IgD-negative memory B cell (primary cell): ENCODE measurements around the gene TRMT44. TPM values are rescaled to one million over a fixed set of nuclear protein-coding genes. Genes with fewer than 3 reads are reported as not detected.
"Not testable (repeated sequence)": the region's sequence is repeated elsewhere in the genome, so short reads cannot be mapped to it uniquely, and the experiment has no call there.

Source experiments
- H3K27ac Mint-ChIP-seq, 3 donors: one replicate each; pipeline ENCODE4 v1.8.0; 2020 to 2022; ENCODE audit warnings: mild to moderate bottlenecking in 3 of 3, mixed read lengths in 3 of 3, moderate library complexity in 1 of 3
- H3K27me3 Mint-ChIP-seq: one replicate; pipeline ENCODE4 v1.8.0; 2021; ENCODE audit warnings: mixed read lengths
- H3K36me3 Mint-ChIP-seq: one replicate; pipeline ENCODE4 v1.8.0; 2020; ENCODE audit warnings: mild to moderate bottlenecking, mixed read lengths
- H3K4me1 Mint-ChIP-seq, 3 donors: one replicate each; pipeline ENCODE4 v1.8.0; 2020 to 2022; ENCODE audit warnings: mixed read lengths in 3 of 3, mild to moderate bottlenecking in 1 of 3
- H3K4me3 Mint-ChIP-seq, 4 donors: one replicate each; pipeline ENCODE4 v1.8.0; 2020 to 2022; ENCODE audit warnings: mild to moderate bottlenecking in 4 of 4, mixed read lengths in 4 of 4, moderate library complexity in 3 of 4
- H3K9me3 Mint-ChIP-seq, 3 donors: one replicate each; pipeline ENCODE4 v1.8.0; 2020 to 2021; ENCODE audit warnings: mixed read lengths in 3 of 3, mild to moderate bottlenecking in 1 of 3
- polyA plus RNA-seq: library from polyadenylated mRNA; unstranded; fragments of 300-500 nt; fragmentation: Illumina TruSeq; gene quantifications from one replicate; pipeline ENCODE4 v1.2.3, GENCODE V29; 2021

TRMT44 gene
- polyA plus RNA-seq, 1 donor from 2014 or later = 18.0 TPM

GRCh38 chr4:8412288-8412687 is 28.3 kb upstream of the TRMT44 start:
- Mint-ChIP-seq H3K27ac (no peak overlapping the region), H3K4me3 (no peak overlapping the region), H3K36me3 (peaks cover 13% of the 10 kb centered on the region), H3K4me1 (peaks cover 0 to 5% (median 4%) of the 10 kb centered on the region in 3 donors), H3K27me3 (no peaks in the 10 kb centered on the region), H3K9me3 (no peaks in the 10 kb centered on the region)

DNA sequence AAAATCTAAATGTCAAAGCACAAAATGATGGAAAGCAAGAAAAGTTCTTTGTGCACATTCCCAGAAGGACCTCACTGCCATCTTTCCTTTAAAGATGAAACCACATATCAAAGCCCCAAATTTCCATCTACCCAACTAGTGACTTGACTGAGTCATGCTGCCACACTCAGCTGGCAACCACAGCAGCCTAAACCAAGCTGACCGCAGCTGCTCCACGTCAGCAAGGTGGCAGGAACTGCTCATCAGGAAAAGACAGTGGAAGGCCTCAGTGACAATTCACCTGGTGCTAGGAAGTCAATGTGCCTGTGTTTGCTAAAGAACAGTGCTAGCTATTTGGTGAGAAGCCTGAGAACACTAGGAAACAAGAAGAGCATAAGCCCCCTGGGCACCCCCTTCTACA is 26.2 kb upstream of the TRMT44 start:
- Mint-ChIP-seq H3K27ac (no peak overlapping the region), H3K36me3 (peaks cover 11% of the 10 kb centered on the region), H3K4me3 (no peak overlapping the region), H3K4me1 (peaks cover 0 to 9% (median 6%) of the 10 kb centered on the region in 3 donors), H3K9me3 (no peaks in the 10 kb centered on the region), H3K27me3 (no peaks in the 10 kb centered on the region)

DNA sequence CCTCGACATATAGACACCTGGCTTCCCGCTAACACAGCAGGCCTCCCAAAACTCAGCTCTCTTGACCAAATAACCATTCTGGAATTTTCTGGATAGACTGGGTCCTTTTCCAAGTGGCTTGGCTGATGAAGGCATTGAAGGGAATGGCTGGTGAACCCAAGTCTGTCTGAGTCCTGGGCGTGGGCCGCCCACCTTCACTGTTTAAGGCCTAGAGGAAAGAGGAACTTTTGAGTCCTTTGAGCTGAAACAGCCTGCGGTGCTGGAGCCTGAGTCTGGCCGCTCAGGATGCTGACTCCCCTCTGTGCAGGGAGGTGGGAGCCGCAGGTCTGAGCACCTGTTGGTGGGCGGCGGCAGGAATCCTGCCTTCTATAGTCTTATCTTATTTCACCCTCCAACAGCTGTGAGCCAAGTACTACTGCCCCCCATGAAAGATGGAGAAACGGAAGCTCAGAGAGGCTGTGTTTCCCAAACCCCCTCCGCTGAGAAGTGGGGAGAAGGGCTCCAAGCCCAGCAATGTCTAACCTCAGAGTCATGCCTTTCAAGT is 23.4 kb upstream of the TRMT44 start:
- peaks cover 15% of the 10 kb centered on the region for H3K36me3 Mint-ChIP-seq
- H3K27ac Mint-ChIP-seq = peak overlapping the region in 1 of 3 donors; percentile 59
- H3K4me1 Mint-ChIP-seq = peaks cover 0 to 9% (median 7%) of the 10 kb centered on the region in 3 donors
- H3K9me3 Mint-ChIP-seq = no peaks in the 10 kb centered on the region
- H3K27me3 Mint-ChIP-seq = no peaks in the 10 kb centered on the region
- H3K4me3 Mint-ChIP-seq = no peak overlapping the region

- Mint-ChIP-seq H3K27me3 (no peaks in the 10 kb centered on the region), H3K27ac (no peak overlapping the region), H3K36me3 (peaks cover 8% of the 10 kb centered on the region), H3K4me3 (no peak overlapping the region), H3K9me3 (no peaks in the 10 kb centered on the region), H3K4me1 (peaks cover 0 to 9% (median 7%) of the 10 kb centered on the region in 3 donors)
Observed at GRCh38 chr4:8419222-8420041, 21.1 kb upstream of the TRMT44 start.

DNA sequence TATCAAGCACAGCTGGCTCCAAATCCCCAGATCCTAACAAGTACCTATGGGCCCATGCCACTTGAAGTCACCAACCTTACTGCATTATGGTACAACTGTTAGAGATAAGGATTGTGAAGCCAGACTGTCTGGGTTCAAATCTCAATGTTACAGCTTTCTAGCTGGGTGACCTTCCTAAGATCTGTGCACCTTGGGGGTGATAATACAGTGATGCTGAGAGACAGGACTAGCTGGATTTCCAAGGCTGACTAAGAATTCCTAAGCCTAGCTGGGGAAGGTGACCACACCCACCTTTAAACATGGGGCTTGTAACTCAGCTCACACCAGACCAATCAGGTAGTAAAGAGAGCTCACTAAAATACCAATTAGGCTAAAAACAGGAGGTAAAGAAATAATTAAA is 20.4 kb upstream of the TRMT44 start:
- not testable (repeated sequence) for H3K36me3 Mint-ChIP-seq, H3K9me3 Mint-ChIP-seq, H3K27me3 Mint-ChIP-seq, H3K4me1 Mint-ChIP-seq, H3K4me3 Mint-ChIP-seq, H3K27ac Mint-ChIP-seq

GRCh38 chr4:8422327-8422726 is 18.2 kb upstream of the TRMT44 start:
- peaks cover 6 to 16% (median 15%) of the 10 kb centered on the region in 3 donors for H3K4me1 Mint-ChIP-seq
- peaks cover 4% of the 10 kb centered on the region for H3K36me3 Mint-ChIP-seq
- H3K27ac Mint-ChIP-seq = no peak overlapping the region
- H3K9me3 Mint-ChIP-seq = no peaks in the 10 kb centered on the region
- peak overlapping the region in 1 of 4 donors; percentile 8 for H3K4me3 Mint-ChIP-seq
- no peaks in the 10 kb centered on the region for H3K27me3 Mint-ChIP-seq

- no peak overlapping the region for H3K4me3 Mint-ChIP-seq
Observed at GRCh38 chr4:8422786-8423185, 17.8 kb upstream of the TRMT44 start.

DNA sequence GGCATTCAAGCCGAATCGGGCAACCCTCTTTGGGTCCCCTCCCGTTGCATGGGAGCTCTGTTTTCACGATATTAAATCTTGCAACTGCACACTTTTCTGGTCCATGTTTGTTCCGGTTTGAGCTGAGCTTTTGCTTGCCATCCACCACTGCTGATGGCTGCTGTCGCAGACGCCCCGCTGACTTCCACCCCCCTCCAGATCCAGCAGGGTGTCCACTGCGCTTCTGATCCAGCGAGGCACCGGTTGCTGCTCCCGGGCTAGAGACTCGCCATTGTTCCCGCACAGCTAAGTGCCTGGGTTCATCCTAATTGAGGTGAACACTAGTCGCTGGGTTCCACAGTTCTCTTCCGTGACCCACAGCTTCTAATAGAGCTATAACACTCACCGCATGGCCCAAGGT is 13.3 kb upstream of the TRMT44 start:
- H3K4me3 Mint-ChIP-seq = peak overlapping the region; percentile 45 to 97 (median 95)
- peaks cover 3% of the 10 kb centered on the region for H3K36me3 Mint-ChIP-seq
- no peaks in the 10 kb centered on the region for H3K27me3 Mint-ChIP-seq
- H3K27ac Mint-ChIP-seq = peak overlapping the region in 2 of 3 donors; percentile 31 to 99
- H3K9me3 Mint-ChIP-seq = no peaks in the 10 kb centered on the region
- H3K4me1 Mint-ChIP-seq = peaks cover 19 to 21% (median 20%) of the 10 kb centered on the region in 3 donors

More at GRCh38 chr4:8422786-8423185, 17.8 kb upstream of the TRMT44 start:
- Mint-ChIP-seq H3K4me1 (peaks cover 11 to 19% (median 17%) of the 10 kb centered on the region in 3 donors), H3K9me3 (no peaks in the 10 kb centered on the region), H3K36me3 (peaks cover 4% of the 10 kb centered on the region), H3K27ac (no peak overlapping the region), H3K27me3 (no peaks in the 10 kb centered on the region)

DNA sequence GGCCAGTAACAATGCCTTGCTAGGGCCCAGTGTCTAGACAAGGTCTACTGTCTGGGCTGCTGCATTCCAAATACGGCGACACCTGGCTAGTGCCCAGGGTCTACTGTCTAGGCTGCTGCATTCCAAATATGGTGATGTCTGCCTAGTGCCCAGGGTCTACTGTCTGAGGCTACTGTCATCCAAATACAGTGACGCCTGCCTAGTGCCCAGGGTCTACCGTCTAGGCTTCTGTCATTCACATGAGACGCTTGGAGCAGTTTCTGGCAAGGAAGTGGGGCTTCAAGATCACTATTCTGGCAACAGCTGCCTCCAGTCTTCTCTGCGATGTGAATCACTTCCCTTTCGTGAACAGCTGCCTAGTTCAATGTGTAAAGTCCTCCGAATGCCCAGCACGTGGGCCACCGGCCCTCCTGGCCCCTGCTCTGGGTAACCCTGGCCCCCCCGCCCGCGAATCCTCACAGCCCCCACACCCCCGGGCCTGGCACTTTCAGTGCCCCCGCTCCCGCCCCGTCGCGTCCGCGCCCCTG is 12.8 kb upstream of the TRMT44 start:
- Mint-ChIP-seq H3K4me1 (peaks cover 19 to 21% (median 20%) of the 10 kb centered on the region in 3 donors), H3K36me3 (peaks cover 3% of the 10 kb centered on the region), H3K27me3 (no peaks in the 10 kb centered on the region), H3K27ac (peak overlapping the region; percentile 98 to 99 (median 98)), H3K9me3 (no peaks in the 10 kb centered on the region), H3K4me3 (peak overlapping the region; percentile 95 to 97 (median 96))

GRCh38 chr4:8428288-8429097 is 12.1 kb upstream of the TRMT44 start:
- Mint-ChIP-seq H3K27ac (peak overlapping the region; percentile 98 to 99 (median 98)), H3K9me3 (no peaks in the 10 kb centered on the region), H3K36me3 (peaks cover 3% of the 10 kb centered on the region), H3K4me1 (peaks cover 22 to 25% (median 25%) of the 10 kb centered on the region in 3 donors), H3K27me3 (no peaks in the 10 kb centered on the region), H3K4me3 (peak overlapping the region; percentile 95 to 97 (median 96))

DNA sequence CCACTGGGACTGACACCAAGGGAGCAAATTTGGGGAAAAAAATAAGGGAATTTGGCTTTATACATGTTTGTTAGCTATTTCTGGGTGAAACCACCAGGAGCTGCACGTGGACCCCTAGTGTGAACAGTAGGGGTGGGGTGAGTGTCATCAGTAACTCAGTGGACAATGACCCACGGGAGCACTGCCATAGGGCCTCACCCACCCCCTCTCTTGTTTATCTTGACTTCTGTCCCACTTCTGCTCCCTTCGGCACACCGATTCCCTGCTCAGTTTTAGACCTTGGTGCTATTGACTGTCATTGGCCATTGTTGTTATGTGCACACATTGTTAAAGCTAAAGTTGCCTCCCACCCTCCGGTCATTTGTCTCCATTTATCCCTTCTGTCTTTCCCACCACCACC is 9.0 kb upstream of the TRMT44 start:
- peaks cover 3% of the 10 kb centered on the region for H3K36me3 Mint-ChIP-seq
- no peaks in the 10 kb centered on the region for H3K9me3 Mint-ChIP-seq

GRCh38 chr4:8433136-8433535 is 7.4 kb upstream of the TRMT44 start:
- Mint-ChIP-seq H3K36me3 (peaks cover 6% of the 10 kb centered on the region), H3K27me3 (no peaks in the 10 kb centered on the region), H3K9me3 (no peaks in the 10 kb centered on the region), H3K4me3 (peak overlapping the region in 1 of 4 donors; percentile 85), H3K27ac (peak overlapping the region in 1 of 3 donors; percentile 42), H3K4me1 (peaks cover 21 to 40% (median 37%) of the 10 kb centered on the region in 3 donors)

More for the DNA sequence above, 9.0 kb upstream of the TRMT44 start:
- Mint-ChIP-seq H3K27ac (peak overlapping the region in 2 of 3 donors; percentile 62 to 77), H3K27me3 (no peaks in the 10 kb centered on the region), H3K4me3 (peak overlapping the region in 1 of 4 donors; percentile 95), H3K4me1 (peaks cover 34 to 41% (median 35%) of the 10 kb centered on the region in 3 donors)

DNA sequence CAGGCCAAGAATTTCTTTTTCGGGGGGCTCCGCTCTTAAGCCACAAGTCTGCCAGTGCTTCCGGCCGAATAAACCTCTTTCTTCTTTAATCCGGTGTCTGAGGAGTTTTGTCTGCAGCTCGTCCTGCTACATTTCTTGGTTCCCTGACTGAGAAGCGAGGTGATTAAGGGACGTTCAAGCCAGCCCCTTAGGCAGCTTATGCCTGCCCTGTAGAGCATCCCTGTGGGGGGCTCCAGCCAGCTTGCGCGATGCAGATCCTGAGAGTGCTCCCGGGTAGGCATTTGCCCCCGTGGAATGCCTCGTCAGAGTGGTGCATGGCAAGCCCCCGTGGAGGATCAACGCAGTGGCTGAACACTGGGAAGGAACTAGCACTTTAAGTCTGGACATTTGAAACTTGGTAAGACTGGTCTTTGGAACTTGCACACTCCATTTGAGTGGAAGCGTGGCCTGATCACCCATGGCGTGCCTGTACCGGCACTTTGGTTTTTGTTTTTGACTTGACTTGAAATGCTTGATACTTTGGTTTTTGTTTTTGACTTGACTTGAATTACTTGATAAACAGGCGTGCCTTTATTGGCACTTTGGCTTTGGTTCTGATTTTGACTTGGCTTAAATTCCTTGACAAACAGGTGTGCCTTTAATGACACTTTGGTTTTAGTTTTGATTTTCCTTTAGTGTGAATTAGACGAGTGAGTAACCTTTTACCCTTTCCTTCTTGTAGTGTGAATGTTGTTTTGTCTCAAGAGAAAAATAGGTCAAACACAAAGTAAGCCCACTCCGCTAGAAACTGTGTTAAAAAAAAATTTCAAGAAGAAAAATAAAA is 6.1 kb upstream of the TRMT44 start:
- Mint-ChIP-seq H3K36me3 (peaks cover 6% of the 10 kb centered on the region), H3K27ac (peak overlapping the region; percentile 89 to 98 (median 89)), H3K4me1 (peaks cover 21 to 40% (median 34%) of the 10 kb centered on the region in 3 donors), H3K4me3 (peak overlapping the region; percentile 85 to 96 (median 90)), H3K27me3 (no peaks in the 10 kb centered on the region), H3K9me3 (no peaks in the 10 kb centered on the region)

- Mint-ChIP-seq H3K36me3 (peaks cover 6% of the 10 kb centered on the region), H3K27ac (peak overlapping the region; percentile 89 to 98 (median 89)), H3K4me1 (peaks cover 32 to 43% (median 39%) of the 10 kb centered on the region in 3 donors), H3K27me3 (no peaks in the 10 kb centered on the region), H3K9me3 (peaks cover 0 to 7% (median 0%) of the 10 kb centered on the region in 3 donors), H3K4me3 (peak overlapping the region; percentile 85 to 96 (median 90))
Observed at GRCh38 chr4:8435656-8436121, 4.9 kb upstream of the TRMT44 start.
